K562 (cell line): ENCODE data around the gene GPR171. TPM values are rescaled to one million over a fixed set of nuclear protein-coding genes. Genes with fewer than 3 reads are reported as not detected.

Experiments
- ATAC-seq: fragments of 200-7000 bp; cut with Tn5 transposase; 3 replicates; pipeline ENCODE4 v1.9.1; 2020; ENCODE audit warnings: moderate library complexity
- BruUV-seq: library from RNA; stranded (reverse); fragments of 400-500 nt; replicated peaks from 2 replicates; lab custom pipeline; 2021; lab: Mats Ljungman, UMichigan
- CTCF ChIA-PET: fragments of 300-600 bp; formaldehyde crosslinking; extraction: SDS; loops from one replicate; lab custom pipeline; 2021; ENCODE audit warnings: low intra/inter-chr PET ratio; lab: Yijun Ruan, JAX
- POLR2A ChIA-PET: fragments of 300-600, 350-650 bp; sonication (Branson Sonifier 250); formaldehyde crosslinking; extraction: SDS; loops from one replicate; lab custom pipeline; 2021; ENCODE audit warnings: antibody characterized with exemption, inconsistent platforms; lab: Yijun Ruan, JAX
- DNase-seq, 4 experiments: peaks; one replicate each; pipeline versions ENCODE4 v3.0.0 to v3.0.0-alpha.2; 2011 to 2018; ENCODE audit warnings: low spot score in 3 of 4, mixed read lengths in 3 of 4; ENCODE audit errors: extremely low read depth in 1 of 4
- FAIRE-seq: peaks from 2 replicates; lab custom pipeline; 2011; peaks lifted over from hg19 to GRCh38; lab: Jason Lieb, UNC
- H2AFZ ChIP-seq: 2 replicates; pipeline ENCODE4 v1.6.0; 2011; ENCODE audit warnings: low read depth, low read length, control low read depth, inconsistent platforms
- H3K27ac ChIP-seq: fragments of 200-600 bp; 3 replicates; pipeline ENCODE4 v1.8.0; 2011; ENCODE audit warnings: low read depth, mild to moderate bottlenecking, control low read depth, inconsistent platforms, low read length, moderate library complexity, mixed read lengths; ENCODE audit errors: extremely low read depth
- H3K27me3 ChIP-seq, 2 experiments: fragments of 300-600 bp in 1 of 2; 2 replicates in 1 of 2; 3 replicates in 1 of 2; pipeline versions ENCODE4 v1.6.0 to v1.8.0; 2011; ENCODE audit warnings: inconsistent platforms in 2 of 2, low read length in 2 of 2, mild to moderate bottlenecking in 1 of 2, mixed read lengths in 1 of 2, moderate library complexity in 1 of 2; ENCODE audit not compliant: control insufficient read depth in 2 of 2, insufficient read depth in 2 of 2
- H3K36me3 ChIP-seq: fragments of 300-600 bp; 3 replicates; pipeline ENCODE4 v1.8.0; 2011; ENCODE audit warnings: mild to moderate bottlenecking, low read length, inconsistent platforms; ENCODE audit not compliant: control insufficient read depth, insufficient read depth
- H3K4me1 ChIP-seq, 2 experiments: fragments of 200-600 bp in 1 of 2; replicated peaks in 1 of 2; 2 replicates in 1 of 2; 3 replicates in 1 of 2; pipeline versions ENCODE4 v1.5.1 to v1.8.0; 2011; ENCODE audit warnings: inconsistent platforms in 2 of 2, low read length in 2 of 2, mild to moderate bottlenecking in 1 of 2, mixed read lengths in 1 of 2, moderate library complexity in 1 of 2; ENCODE audit not compliant: control insufficient read depth in 2 of 2, insufficient read depth in 2 of 2
- H3K4me2 ChIP-seq: 2 replicates; pipeline ENCODE4 v1.6.1; 2011; ENCODE audit warnings: low read length, control low read depth, inconsistent platforms, mixed read lengths; ENCODE audit not compliant: insufficient read depth
- H3K4me3 ChIP-seq: fragments of 200-600 bp; sonication (generic), shearing (Covaris generic); 2 replicates; pipeline ENCODE4 v1.5.1; 2016; ENCODE audit warnings: control low read depth, inconsistent platforms
- H3K79me2 ChIP-seq: fragments of 200-600 bp; 3 replicates; pipeline ENCODE4 v1.8.0; 2011; ENCODE audit warnings: low read length, inconsistent platforms; ENCODE audit not compliant: control insufficient read depth, insufficient read depth
- H3K9ac ChIP-seq, 2 experiments: 2 replicates each; pipeline versions ENCODE4 v1.6.0 to v1.6.1; 2011; ENCODE audit warnings: low read depth in 2 of 2, low read length in 2 of 2, control low read depth in 1 of 2, inconsistent platforms in 1 of 2, mild to moderate bottlenecking in 1 of 2, mixed read lengths in 1 of 2; ENCODE audit not compliant: insufficient read depth in 1 of 2
- H3K9me1 ChIP-seq: one replicate; pipeline ENCODE4 v1.6.0; 2011; ENCODE audit warnings: inconsistent platforms, mild to moderate bottlenecking, low read length, moderate library complexity; ENCODE audit not compliant: control insufficient read depth, insufficient read depth
- H3K9me3 ChIP-seq: replicated peaks from 2 replicates; pipeline ENCODE4 v1.5.1; 2011; ENCODE audit warnings: low read depth, low read length, inconsistent platforms; ENCODE audit not compliant: control insufficient read depth, insufficient read depth
- H4K20me1 ChIP-seq: replicated peaks from 2 replicates; pipeline ENCODE4 v1.6.1; 2011; ENCODE audit warnings: low read length, inconsistent platforms, mixed read lengths; ENCODE audit not compliant: control insufficient read depth, insufficient read depth
- KDM2B ChIP-seq: fragments of 250-450 bp; sonication (Bioruptor Pico); IDR thresholded peaks from 2 replicates; pipeline ENCODE4 v1.8.0; 2021; ENCODE audit warnings: mild to moderate bottlenecking, moderate library complexity
- WGBS: fragments of 100-300 bp; shearing (Covaris generic); methylation state at CpG from one replicate; pipeline ENCODE4 v1.1.6; 2016; ENCODE audit warnings: low coverage, mixed read lengths; ENCODE audit not compliant: insufficient coverage; ENCODE audit errors: missing lambda C conversion rate; 5-methylcytosine and 5-hydroxymethylcytosine counted together
- in situ Hi-C: fragments of 300-500 bp; cut with MboI; formaldehyde crosslinking; loops from 4 replicates; pipeline ENCODE4 v1.15.0; 2018; ENCODE audit warnings: inconsistent platforms, mixed read lengths
- intact Hi-C: fragments of 100-400 bp; cut with micrococcal nuclease; formaldehyde crosslinking; loops from 2 replicates; pipeline ENCODE4 v1.14.2; 2022
- polyA plus RNA-seq, 8 experiments: library from polyadenylated mRNA; depleted of rRNA in 4 of 8; stranded (reverse) in 5 of 8; unstranded in 3 of 8; fragments of >200 nt; fragmentation: Nextera tagmentation in 2 of 8; fragmentation: Illumina TruSeq in 1 of 8; extraction: Ambion mirVana in 2 of 8; extraction: Trizol in 1 of 8; gene quantifications; 2 replicates each; pipeline versions ENCODE4 v1.2.1 to v1.2.3, GENCODE V29; 2011 to 2014; ENCODE audit warnings: inconsistent platforms in 1 of 8, missing spikeins in 1 of 8
- total RNA-seq, 7 experiments: library from RNA; depleted of rRNA in 6 of 7; stranded (reverse); fragments of >200 nt in 6 of 7; fragmentation: Illumina TruSeq in 2 of 7; extraction: Trizol in 2 of 7; gene quantifications; 2 replicates each; pipeline versions ENCODE4 v1.2.1 to v1.2.3, GENCODE V29; 2011 to 2021; ENCODE audit warnings: low replicate concordance in 1 of 7
- TF ChIP-seq, protein P1 (sequence below): fragments of 250-450 bp; sonication (Bioruptor Pico); IDR thresholded peaks from 2 replicates; pipeline ENCODE4 v1.4.0; 2020; ENCODE audit warnings: mild to moderate bottlenecking, moderate library complexity
- TF ChIP-seq, protein P2 (sequence below): fragments of 200-800 bp; sonication (Bioruptor generic); IDR thresholded peaks from 2 replicates; pipeline ENCODE4 v1.6.1; 2017; ENCODE audit warnings: missing genetic modification characterization, missing compliant biosample characterization
- TF ChIP-seq, protein P3 (sequence below): sonication (generic); formaldehyde crosslinking; IDR thresholded peaks from 2 replicates; pipeline ENCODE4 v1.8.1; 2022; ENCODE audit warnings: missing genetic modification reagents
- TF ChIP-seq, protein P4 (sequence below), 2 experiments: IDR thresholded peaks; 2 replicates each; pipeline ENCODE4 v1.6.1; 2011; ENCODE audit warnings: borderline replicate concordance in 1 of 2, control low read depth in 1 of 2, low read depth in 1 of 2, low read length in 1 of 2, mild to moderate bottlenecking in 1 of 2, mixed read lengths in 1 of 2, moderate library complexity in 1 of 2; ENCODE audit not compliant: insufficient read depth in 1 of 2, insufficient read length in 1 of 2, poor library complexity in 1 of 2, severe bottlenecking in 1 of 2; ENCODE audit errors: extremely low read depth in 1 of 2

Gene GPR171
- total and polyA plus RNA-seq, 9 of the 15 experiments (the other 6 are each of a cell fraction or from before 2014, with no cell fraction given), result not detected

DNA sequence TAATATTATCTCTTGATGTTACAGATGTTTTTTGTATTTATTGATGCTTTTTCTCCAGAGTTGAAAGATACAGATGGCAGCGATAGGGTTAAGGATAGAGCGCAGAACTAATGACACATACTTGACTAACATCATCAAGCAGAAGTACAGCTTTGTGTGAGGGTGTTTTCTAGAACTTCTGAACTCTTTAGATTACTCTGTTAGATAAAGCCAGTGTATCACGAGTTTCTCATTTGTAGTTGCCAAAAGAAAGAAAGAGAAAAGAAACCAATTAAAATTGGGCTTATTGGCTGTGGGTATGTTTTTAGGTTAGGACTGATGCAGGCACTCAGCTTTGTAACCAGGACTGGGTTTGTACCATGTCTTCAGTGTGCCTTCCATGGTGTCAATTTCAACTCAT is 6.6 kb upstream of the GPR171 start:
- no peak overlapping the region for H3K9ac ChIP-seq
- no peaks in the 10 kb centered on the region for H3K79me2 ChIP-seq
- H3K9me1 ChIP-seq, result no peaks in the 10 kb centered on the region
- DNase-seq (no peak), FAIRE-seq (no peak), ATAC-seq (no peak)
- TF ChIP-seq, protein P1, sequence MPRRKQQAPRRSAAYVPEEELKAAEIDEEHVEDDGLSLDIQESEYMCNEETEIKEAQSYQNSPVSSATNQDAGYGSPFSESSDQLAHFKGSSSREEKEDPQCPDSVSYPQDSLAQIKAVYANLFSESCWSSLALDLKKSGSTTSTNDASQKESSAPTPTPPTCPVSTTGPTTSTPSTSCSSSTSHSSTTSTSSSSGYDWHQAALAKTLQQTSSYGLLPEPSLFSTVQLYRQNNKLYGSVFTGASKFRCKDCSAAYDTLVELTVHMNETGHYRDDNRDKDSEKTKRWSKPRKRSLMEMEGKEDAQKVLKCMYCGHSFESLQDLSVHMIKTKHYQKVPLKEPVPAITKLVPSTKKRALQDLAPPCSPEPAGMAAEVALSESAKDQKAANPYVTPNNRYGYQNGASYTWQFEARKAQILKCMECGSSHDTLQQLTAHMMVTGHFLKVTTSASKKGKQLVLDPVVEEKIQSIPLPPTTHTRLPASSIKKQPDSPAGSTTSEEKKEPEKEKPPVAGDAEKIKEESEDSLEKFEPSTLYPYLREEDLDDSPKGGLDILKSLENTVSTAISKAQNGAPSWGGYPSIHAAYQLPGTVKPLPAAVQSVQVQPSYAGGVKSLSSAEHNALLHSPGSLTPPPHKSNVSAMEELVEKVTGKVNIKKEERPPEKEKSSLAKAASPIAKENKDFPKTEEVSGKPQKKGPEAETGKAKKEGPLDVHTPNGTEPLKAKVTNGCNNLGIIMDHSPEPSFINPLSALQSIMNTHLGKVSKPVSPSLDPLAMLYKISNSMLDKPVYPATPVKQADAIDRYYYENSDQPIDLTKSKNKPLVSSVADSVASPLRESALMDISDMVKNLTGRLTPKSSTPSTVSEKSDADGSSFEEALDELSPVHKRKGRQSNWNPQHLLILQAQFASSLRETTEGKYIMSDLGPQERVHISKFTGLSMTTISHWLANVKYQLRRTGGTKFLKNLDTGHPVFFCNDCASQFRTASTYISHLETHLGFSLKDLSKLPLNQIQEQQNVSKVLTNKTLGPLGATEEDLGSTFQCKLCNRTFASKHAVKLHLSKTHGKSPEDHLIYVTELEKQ, result no peak
- TF ChIP-seq, protein P2, sequence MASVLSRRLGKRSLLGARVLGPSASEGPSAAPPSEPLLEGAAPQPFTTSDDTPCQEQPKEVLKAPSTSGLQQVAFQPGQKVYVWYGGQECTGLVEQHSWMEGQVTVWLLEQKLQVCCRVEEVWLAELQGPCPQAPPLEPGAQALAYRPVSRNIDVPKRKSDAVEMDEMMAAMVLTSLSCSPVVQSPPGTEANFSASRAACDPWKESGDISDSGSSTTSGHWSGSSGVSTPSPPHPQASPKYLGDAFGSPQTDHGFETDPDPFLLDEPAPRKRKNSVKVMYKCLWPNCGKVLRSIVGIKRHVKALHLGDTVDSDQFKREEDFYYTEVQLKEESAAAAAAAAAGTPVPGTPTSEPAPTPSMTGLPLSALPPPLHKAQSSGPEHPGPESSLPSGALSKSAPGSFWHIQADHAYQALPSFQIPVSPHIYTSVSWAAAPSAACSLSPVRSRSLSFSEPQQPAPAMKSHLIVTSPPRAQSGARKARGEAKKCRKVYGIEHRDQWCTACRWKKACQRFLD (CRISPR knock-in tag), result no peak
- TF ChIP-seq, protein P3, sequence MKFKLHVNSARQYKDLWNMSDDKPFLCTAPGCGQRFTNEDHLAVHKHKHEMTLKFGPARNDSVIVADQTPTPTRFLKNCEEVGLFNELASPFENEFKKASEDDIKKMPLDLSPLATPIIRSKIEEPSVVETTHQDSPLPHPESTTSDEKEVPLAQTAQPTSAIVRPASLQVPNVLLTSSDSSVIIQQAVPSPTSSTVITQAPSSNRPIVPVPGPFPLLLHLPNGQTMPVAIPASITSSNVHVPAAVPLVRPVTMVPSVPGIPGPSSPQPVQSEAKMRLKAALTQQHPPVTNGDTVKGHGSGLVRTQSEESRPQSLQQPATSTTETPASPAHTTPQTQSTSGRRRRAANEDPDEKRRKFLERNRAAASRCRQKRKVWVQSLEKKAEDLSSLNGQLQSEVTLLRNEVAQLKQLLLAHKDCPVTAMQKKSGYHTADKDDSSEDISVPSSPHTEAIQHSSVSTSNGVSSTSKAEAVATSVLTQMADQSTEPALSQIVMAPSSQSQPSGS, result no peak
- TF ChIP-seq, protein P4, sequence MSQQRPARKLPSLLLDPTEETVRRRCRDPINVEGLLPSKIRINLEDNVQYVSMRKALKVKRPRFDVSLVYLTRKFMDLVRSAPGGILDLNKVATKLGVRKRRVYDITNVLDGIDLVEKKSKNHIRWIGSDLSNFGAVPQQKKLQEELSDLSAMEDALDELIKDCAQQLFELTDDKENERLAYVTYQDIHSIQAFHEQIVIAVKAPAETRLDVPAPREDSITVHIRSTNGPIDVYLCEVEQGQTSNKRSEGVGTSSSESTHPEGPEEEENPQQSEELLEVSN (IDR thresholded peaks at IDR 0.05; ENCODE audit: borderline replicate concordance in 1 of 2, extremely low read depth in 1 of 2, insufficient read depth in 1 of 2, insufficient read length in 1 of 2, low read depth in 1 of 2, low read length in 1 of 2, poor library complexity in 1 of 2, severe bottlenecking in 1 of 2), result no peak
- no peak for TF ChIP-seq KDM2B (CRISPR knock-in tag)
- no peak overlapping the region for H3K27ac ChIP-seq
- BruUV-seq, result no TSS peak
- H3K4me3 ChIP-seq, result no peak overlapping the region
- no peak overlapping the region for H3K4me2 ChIP-seq
- H4K20me1 ChIP-seq, result no peaks in the 10 kb centered on the region
- H3K9me3 ChIP-seq, result no peaks in the 10 kb centered on the region
- no peak overlapping the region for H2AFZ ChIP-seq
- H3K4me1 ChIP-seq, result no peaks in the 10 kb centered on the region
- H3K27me3 ChIP-seq, result no peaks in the 10 kb centered on the region; a peak in 1 of 5 replicates
- 0% methylated on average over 3 of the region's 3 CpGs for WGBS
- in situ Hi-C loops (no loop called here), intact Hi-C loops (no loop called here)
- ChIA-PET POLR2A (interaction anchor here (0.7 kb wide), 1 partner anchor 10 kb away, joined by 3 read pairs; no protein-coding TSS in a partner anchor), CTCF (no interaction called here)
- H3K36me3 ChIP-seq, result no peaks in the 10 kb centered on the region
